GM18867 (cell line): ENCODE measurements around the gene ARID1A.
"Not testable (repeated sequence)": the region's sequence is repeated elsewhere in the genome, so short reads cannot be mapped to it uniquely, and the experiment has no call there.

Experiments used
- ATAC-seq: cut with Tn5 transposase; IDR thresholded peaks from one replicate; pipeline ENCODE4 v1.9.1; 2021; ENCODE audit warnings: mild to moderate bottlenecking, moderate library complexity; ENCODE audit not compliant: unreplicated experiment

Gene ARID1A

GRCh38 chr1:26786437-26787380, 90.9 kb downstream of the ARID1A start:
- ATAC-seq, result no peak

GRCh38 chr1:26787381-26787705, 91.5 kb downstream of the ARID1A start:
- ATAC-seq, result peak; percentile 53

- ATAC-seq, result peak; percentile 63
Observed at GRCh38 chr1:26787706-26788514, 92.1 kb downstream of the ARID1A start, which contains the start of gene PIGV. PIGV (plus strand) TSS chr1:26787950; CDS start chr1:26790816, 2,866 bp downstream.

GRCh38 chr1:26788515-26788785, 92.6 kb downstream of the ARID1A start:
- no peak for ATAC-seq

GRCh38 chr1:26788836-26789611, 93.2 kb downstream of the ARID1A start:
- peak; percentile 29 for ATAC-seq

- no peak for ATAC-seq
Observed at GRCh38 chr1:26789612-26789865, 93.7 kb downstream of the ARID1A start.

- no peak for ATAC-seq
Observed at GRCh38 chr1:26789931-26790330, 94.1 kb downstream of the ARID1A start.

- ATAC-seq, result no peak
Observed at GRCh38 chr1:26790551-26790953, 94.7 kb downstream of the ARID1A start.

- ATAC-seq, result no peak
Observed at GRCh38 chr1:26791148-26791547, 95.3 kb downstream of the ARID1A start.

- ATAC-seq, result no peak
Observed at GRCh38 chr1:26791626-26792025, 95.8 kb downstream of the ARID1A start.

- no peak for ATAC-seq
Observed at GRCh38 chr1:26792924-26793323, 97.1 kb downstream of the ARID1A start.

GRCh38 chr1:26794391-26794790, 98.6 kb downstream of the ARID1A start:
- no peak for ATAC-seq

- ATAC-seq, result no peak
Observed at GRCh38 chr1:26797627-26798026, 101.8 kb downstream of the ARID1A start.

- ATAC-seq, result no peak
Observed at GRCh38 chr1:26799479-26800142, 103.8 kb downstream of the ARID1A start.

- not testable (repeated sequence) for ATAC-seq
Observed at GRCh38 chr1:26803932-26804331, 108.1 kb downstream of the ARID1A start.

GRCh38 chr1:26810105-26810504, 114.3 kb downstream of the ARID1A start:
- ATAC-seq, result not testable (repeated sequence)

- no peak for ATAC-seq
Observed at GRCh38 chr1:26811057-26811456, 115.2 kb downstream of the ARID1A start.

GRCh38 chr1:26811708-26812107, 115.9 kb downstream of the ARID1A start:
- ATAC-seq, result no peak

GRCh38 chr1:26814377-26814776, 118.6 kb downstream of the ARID1A start:
- no peak for ATAC-seq

GRCh38 chr1:26814893-26815292, 119.1 kb downstream of the ARID1A start:
- no peak for ATAC-seq

- peak; percentile 93 for ATAC-seq
Observed at GRCh38 chr1:26820784-26821269, 125.0 kb downstream of the ARID1A start.
